Measurements from ENCODE around the gene NCOA4.
"Not testable (repeated sequence)": the region's sequence is repeated elsewhere in the genome, so short reads cannot be mapped to it uniquely, and the experiment has no call there.

DNA sequence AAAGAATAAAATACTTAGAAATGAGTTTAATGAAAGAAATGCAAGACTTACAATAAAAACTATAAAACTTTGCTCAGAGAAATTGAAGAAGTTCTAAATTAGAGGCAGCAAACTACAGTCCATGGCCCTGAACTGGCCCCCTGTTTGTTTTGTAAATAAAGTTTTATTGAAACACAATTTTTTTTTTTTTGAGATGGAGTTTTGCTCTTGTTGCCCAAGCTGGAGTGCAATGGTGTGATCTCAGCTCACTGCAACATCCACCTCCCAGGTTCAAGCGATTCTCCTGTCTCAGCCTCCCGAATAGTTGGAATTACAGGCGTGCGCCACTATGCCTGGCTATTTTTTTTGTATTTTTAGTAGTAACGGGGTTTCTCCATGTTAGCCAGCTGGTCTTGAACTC lies 27.5 kb upstream of the NCOA4 start:
- TF ChIP-seq, protein P1, sequence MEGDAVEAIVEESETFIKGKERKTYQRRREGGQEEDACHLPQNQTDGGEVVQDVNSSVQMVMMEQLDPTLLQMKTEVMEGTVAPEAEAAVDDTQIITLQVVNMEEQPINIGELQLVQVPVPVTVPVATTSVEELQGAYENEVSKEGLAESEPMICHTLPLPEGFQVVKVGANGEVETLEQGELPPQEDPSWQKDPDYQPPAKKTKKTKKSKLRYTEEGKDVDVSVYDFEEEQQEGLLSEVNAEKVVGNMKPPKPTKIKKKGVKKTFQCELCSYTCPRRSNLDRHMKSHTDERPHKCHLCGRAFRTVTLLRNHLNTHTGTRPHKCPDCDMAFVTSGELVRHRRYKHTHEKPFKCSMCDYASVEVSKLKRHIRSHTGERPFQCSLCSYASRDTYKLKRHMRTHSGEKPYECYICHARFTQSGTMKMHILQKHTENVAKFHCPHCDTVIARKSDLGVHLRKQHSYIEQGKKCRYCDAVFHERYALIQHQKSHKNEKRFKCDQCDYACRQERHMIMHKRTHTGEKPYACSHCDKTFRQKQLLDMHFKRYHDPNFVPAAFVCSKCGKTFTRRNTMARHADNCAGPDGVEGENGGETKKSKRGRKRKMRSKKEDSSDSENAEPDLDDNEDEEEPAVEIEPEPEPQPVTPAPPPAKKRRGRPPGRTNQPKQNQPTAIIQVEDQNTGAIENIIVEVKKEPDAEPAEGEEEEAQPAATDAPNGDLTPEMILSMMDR (IDR thresholded peaks at IDR 0.05): not testable (repeated sequence)
- not testable (repeated sequence) for TF ChIP-seq POLR2A, EP300 (IDR thresholded peaks at IDR 0.05)

Measured in tibial nerve (tissue), 4 donors.